K562 treated with DMSO at 1 percent for 24 hours (cell line): ENCODE measurements around the gene ACOT9. TPM values are rescaled to one million over a fixed set of nuclear protein-coding genes. Genes with fewer than 3 reads are reported as not detected.

ENCODE experiments used
- total RNA-seq: library from RNA; unstranded; fragments of 300-600 nt; gene quantifications from 2 replicates; pipeline ENCODE4 v1.2.3, GENCODE V29; 2022; ENCODE audit warnings: low read depth; ENCODE audit not compliant: insufficient read depth

Gene ACOT9
- 13.7 and 16.6 TPM in 2 replicates for total RNA-seq

GRCh38 chrX:23742697-23743622 is at the start of gene ACOT9:
ACOT9 (minus strand) TSS chrX:23743276; CDS start chrX:23743144, 132 bp downstream.

GRCh38 chrX:23782863-23783588 is 40.0 kb upstream of the ACOT9 start, which contains the start of gene SAT1:
SAT1 (plus strand) TSS chrX:23783173; CDS start chrX:23783352, 179 bp downstream.

GRCh38 chrX:23667239-23668177 is 75.6 kb downstream of the ACOT9 start, which contains the start of gene PRDX4:
PRDX4 (plus strand) TSS chrX:23667493; CDS start chrX:23667571, 78 bp downstream.

Other genes with a start within 250 kb of the ACOT9 start
- gene PRDX4, start 75.8 kb downstream of the ACOT9 start, total RNA-seq: 117 and 121 TPM in 2 replicates
- 83.8 and 84.9 TPM in 2 replicates for gene SAT1, start 39.9 kb upstream of the ACOT9 start, total RNA-seq
- 31.5 and 38.3 TPM in 2 replicates for gene APOO, start 164.7 kb upstream of the ACOT9 start, total RNA-seq
- gene CXorf58, start 164.7 kb upstream of the ACOT9 start, total RNA-seq: not detected in 2 replicates